Spinal cord (tissue), 10 donors: ENCODE measurements around the gene KLHL41. TPM values are rescaled to one million over a fixed set of nuclear protein-coding genes. Genes with fewer than 3 reads are reported as not detected.

Source experiments
- DNase-seq, 6 donors: peaks; one replicate each; pipeline versions ENCODE4 v3.0.0 to v3.0.0-alpha.2; 2013 to 2015; ENCODE audit warnings: low spot score in 6 of 6, low read depth in 4 of 6
- H3K27ac ChIP-seq: one replicate; pipeline ENCODE4 v1.5.1; 2013; ENCODE audit warnings: low read depth, low read length, control low read depth
- H3K27me3 ChIP-seq: one replicate; pipeline ENCODE4 v1.6.1; 2013; ENCODE audit warnings: low read length; ENCODE audit not compliant: control insufficient read depth, insufficient read depth
- H3K36me3 ChIP-seq: one replicate; pipeline ENCODE4 v1.6.1; 2013; ENCODE audit warnings: low read length; ENCODE audit not compliant: control insufficient read depth, insufficient read depth
- H3K4me1 ChIP-seq: one replicate; pipeline ENCODE4 v1.6.1; 2013; ENCODE audit warnings: low read length; ENCODE audit not compliant: control insufficient read depth, insufficient read depth
- H3K4me3 ChIP-seq: one replicate; pipeline ENCODE4 v1.5.1; 2013; ENCODE audit warnings: low read depth, low read length, control low read depth
- H3K9me3 ChIP-seq: one replicate; pipeline ENCODE4 v1.6.1; 2013; ENCODE audit warnings: low read length; ENCODE audit not compliant: control insufficient read depth, insufficient read depth
- WGBS: methylation state at CpG from one replicate; pipeline ENCODE4 v1.1.5; 2013; ENCODE audit warnings: missing lambda C conversion rate; ENCODE audit not compliant: insufficient coverage; 5-methylcytosine and 5-hydroxymethylcytosine counted together
- polyA plus RNA-seq, 2 donors: library from polyadenylated mRNA; unstranded; fragments of 120-200 nt; gene quantifications; one replicate each; pipeline ENCODE4 v1.2.1, GENCODE V29; 2013; ENCODE audit not compliant: insufficient read length in 2 of 2
- total RNA-seq, 2 donors: library from RNA; depleted of rRNA in 1 of 2; stranded (reverse); fragments of 120-200 nt in 1 of 2; fragments of >200 nt in 1 of 2; gene quantifications; one replicate each; pipeline versions ENCODE4 v1.2.3 to v1.2.4, GENCODE V29; 2013 to 2014
- donor health status: healthy.

The KLHL41 gene
- total and polyA plus RNA-seq, 4 donors, result 2.5 to 6.3 (median 3.4) TPM

- no peaks in the 10 kb centered on the region for H3K27me3 ChIP-seq
- peak in 1 of 6 donors; percentile 25 for DNase-seq
- WGBS, result 54% methylated on average over 3 of the region's 3 CpGs
- H3K9me3 ChIP-seq, result no peaks in the 10 kb centered on the region
- peak overlapping the region; percentile 87 for H3K27ac ChIP-seq
- H3K4me1 ChIP-seq, result peaks cover 9% of the 10 kb centered on the region
- peaks cover 6% of the 10 kb centered on the region for H3K36me3 ChIP-seq
- no peak overlapping the region for H3K4me3 ChIP-seq
These were observed 31.2 kb upstream of the KLHL41 start for GRCh38 chr2:169478339-169478738.

GRCh38 chr2:169478745-169479256 lies 30.7 kb upstream of the KLHL41 start:
- Histone ChIP-seq H3K27ac (peak overlapping the region; percentile 87), H3K27me3 (no peaks in the 10 kb centered on the region), H3K36me3 (peaks cover 6% of the 10 kb centered on the region), H3K9me3 (no peaks in the 10 kb centered on the region), H3K4me3 (peak overlapping the region; percentile 83), H3K4me1 (peaks cover 9% of the 10 kb centered on the region)
- WGBS, result 84% methylated on average over 10 of the region's 14 CpGs
- DNase-seq, result no peak

GRCh38 chr2:169479257-169480078 lies 30.0 kb upstream of the KLHL41 start, which contains the start of gene BBS5:
Gene BBS5, plus strand, starts transcription at chr2:169479494. Its CDS starts 60 bp downstream, at chr2:169479554.
- no peaks in the 10 kb centered on the region for H3K27me3 ChIP-seq
- peaks cover 9% of the 10 kb centered on the region for H3K4me1 ChIP-seq
- peak; percentile 73 to 95 (median 84) for DNase-seq
- H3K9me3 ChIP-seq, result no peaks in the 10 kb centered on the region
- peak within 1 kb of the TSS; percentile 87 for H3K27ac ChIP-seq
- under 1% methylated on average over 69 of the region's 71 CpGs for WGBS
- peaks cover 9% of the 10 kb centered on the region for H3K36me3 ChIP-seq
- peak within 1 kb of the TSS; percentile 83 for H3K4me3 ChIP-seq

GRCh38 chr2:169480079-169480465 lies 29.4 kb upstream of the KLHL41 start:
- Histone ChIP-seq H3K27ac (no peak overlapping the region), H3K4me3 (peak overlapping the region; percentile 83), H3K9me3 (no peaks in the 10 kb centered on the region), H3K4me1 (peaks cover 9% of the 10 kb centered on the region), H3K36me3 (peaks cover 9% of the 10 kb centered on the region), H3K27me3 (no peaks in the 10 kb centered on the region)
- peak in 1 of 6 donors; percentile 16 for DNase-seq
- WGBS, result no CpG with 5 or more reads among the region's 9 CpGs

GRCh38 chr2:169485650-169486138 lies 23.8 kb upstream of the KLHL41 start:
- Histone ChIP-seq H3K27me3 (no peaks in the 10 kb centered on the region), H3K36me3 (peaks cover 20% of the 10 kb centered on the region), H3K27ac (no peak overlapping the region), H3K4me1 (no peaks in the 10 kb centered on the region), H3K4me3 (no peak overlapping the region), H3K9me3 (no peaks in the 10 kb centered on the region)
- peak in 1 of 6 donors; percentile 53 for DNase-seq
- no CpG with 5 or more reads among the region's 1 CpG for WGBS

- Histone ChIP-seq H3K4me3 (no peak overlapping the region), H3K4me1 (no peaks in the 10 kb centered on the region), H3K36me3 (peaks cover 23% of the 10 kb centered on the region), H3K9me3 (no peaks in the 10 kb centered on the region), H3K27me3 (no peaks in the 10 kb centered on the region), H3K27ac (no peak overlapping the region)
- no peak for DNase-seq
These were observed 23.0 kb upstream of the KLHL41 start for GRCh38 chr2:169486487-169486886.

GRCh38 chr2:169490834-169491233 lies 18.7 kb upstream of the KLHL41 start:
- no peaks in the 10 kb centered on the region for H3K27me3 ChIP-seq
- H3K4me1 ChIP-seq, result no peaks in the 10 kb centered on the region
- H3K27ac ChIP-seq, result no peak overlapping the region
- H3K4me3 ChIP-seq, result no peak overlapping the region
- H3K9me3 ChIP-seq, result no peaks in the 10 kb centered on the region
- DNase-seq, result no peak
- H3K36me3 ChIP-seq, result peaks cover 26% of the 10 kb centered on the region

- H3K4me1 ChIP-seq, result no peaks in the 10 kb centered on the region
- H3K27ac ChIP-seq, result no peak overlapping the region
- DNase-seq, result no peak
- H3K9me3 ChIP-seq, result no peaks in the 10 kb centered on the region
- H3K36me3 ChIP-seq, result peaks cover 26% of the 10 kb centered on the region
- no peak overlapping the region for H3K4me3 ChIP-seq
- H3K27me3 ChIP-seq, result no peaks in the 10 kb centered on the region
These were observed 18.1 kb upstream of the KLHL41 start for GRCh38 chr2:169491378-169491777.

- no peak for DNase-seq
- H3K4me3 ChIP-seq, result no peak overlapping the region
- H3K9me3 ChIP-seq, result no peaks in the 10 kb centered on the region
- WGBS, result no CpG with 5 or more reads among the region's 2 CpGs
- peaks cover 26% of the 10 kb centered on the region for H3K36me3 ChIP-seq
- no peaks in the 10 kb centered on the region for H3K27me3 ChIP-seq
- no peak overlapping the region for H3K27ac ChIP-seq
- no peaks in the 10 kb centered on the region for H3K4me1 ChIP-seq
These were observed 16.1 kb upstream of the KLHL41 start for GRCh38 chr2:169493360-169493759.
